ENCODE measurements around the gene CD300C.
"Not testable (repeated sequence)": the region's sequence is repeated elsewhere in the genome, so short reads cannot be mapped to it uniquely, and the experiment has no call there.

The CD300C gene

DNA sequence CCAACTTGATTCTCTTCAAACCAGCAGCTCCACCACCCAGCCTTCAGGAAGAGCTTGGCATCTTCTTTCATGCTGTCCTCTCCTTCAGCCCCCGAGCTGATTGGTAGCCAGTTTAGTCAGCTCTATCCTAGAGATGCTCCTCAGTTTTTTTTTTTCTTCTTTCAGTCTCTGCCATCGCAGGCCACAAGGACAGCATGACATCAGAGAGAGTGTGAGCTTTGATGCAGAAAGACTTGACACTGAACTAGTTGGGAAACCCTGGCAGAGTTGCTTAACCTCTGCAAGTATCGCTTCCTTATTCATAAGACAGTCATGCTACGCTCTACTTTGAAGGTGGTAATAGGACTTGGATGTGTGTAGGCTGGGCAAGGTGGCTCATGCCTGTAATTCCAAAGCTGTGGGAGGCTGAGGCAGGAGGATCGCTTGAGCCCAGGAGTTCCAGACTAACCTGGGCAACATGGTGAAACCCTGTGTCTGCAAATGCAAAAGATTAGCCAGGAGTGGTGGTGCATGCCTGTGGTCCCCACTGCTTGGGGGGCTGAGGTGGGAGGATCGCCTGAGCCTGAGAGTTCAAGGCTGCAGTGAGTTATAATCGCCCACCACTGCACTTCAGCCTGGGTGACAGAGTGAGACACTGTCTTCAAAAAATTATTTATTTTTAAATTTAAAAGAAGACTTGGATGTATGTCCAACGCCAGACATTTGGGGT is 17.3 kb downstream of the CD300C start:
- ATAC-seq (peak; percentile 82), DNase-seq (ENCODE audit: low spot score in 2 of 2) (no peak)
- Mint-ChIP-seq H3K9me3 (no peaks in the 10 kb centered on the region), H3K4me1 (peaks cover 17% of the 10 kb centered on the region), H3K4me3 (no peak overlapping the region), H3K27ac (no peak overlapping the region), H3K36me3 (no peaks in the 10 kb centered on the region)

DNA sequence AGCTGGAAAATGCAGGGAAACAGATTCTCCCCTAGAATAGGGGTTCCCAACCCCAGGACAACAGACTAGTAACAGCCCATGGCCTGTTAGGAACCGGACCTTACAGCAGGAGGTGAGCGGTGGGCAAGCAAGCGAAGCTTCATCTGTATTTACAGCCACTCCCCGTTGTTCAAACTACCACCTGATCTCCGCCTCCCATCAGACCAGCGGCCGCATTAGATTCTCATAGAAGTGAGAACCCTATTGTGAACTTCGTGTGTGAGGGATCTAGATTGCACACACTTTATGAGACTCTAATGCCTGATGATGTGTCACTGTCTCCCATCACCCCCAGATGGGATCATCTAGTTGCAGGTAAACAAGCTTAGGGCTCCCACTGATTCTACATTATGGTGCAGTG is 18.2 kb downstream of the CD300C start:
- DNase-seq (ENCODE audit: low spot score in 2 of 2) (no peak), ATAC-seq (no peak)
- Mint-ChIP-seq H3K36me3 (no peaks in the 10 kb centered on the region), H3K9me3 (peaks cover 3% of the 10 kb centered on the region), H3K4me3 (no peak overlapping the region), H3K4me1 (peaks cover 13% of the 10 kb centered on the region), H3K27ac (no peak overlapping the region)

DNA sequence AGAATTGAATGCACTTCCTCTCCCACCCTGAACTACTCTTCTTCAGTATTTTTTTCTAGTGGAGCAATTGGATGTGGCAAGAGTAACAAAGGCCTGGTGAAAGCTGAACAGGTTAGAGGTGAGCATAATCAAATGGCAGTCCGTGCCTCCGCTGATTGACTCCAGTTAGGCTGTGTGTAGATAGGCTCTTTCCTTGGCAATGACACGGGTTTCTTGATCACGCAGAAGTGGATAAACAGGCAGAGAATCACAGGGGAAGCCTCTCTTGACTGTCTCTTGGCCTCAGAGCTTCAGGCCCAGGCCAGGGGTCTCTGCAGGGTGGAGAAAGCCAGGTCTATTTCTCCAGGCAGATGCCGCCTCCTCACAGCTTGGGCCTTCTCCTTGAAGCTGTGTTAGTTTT is 18.8 kb downstream of the CD300C start:
- Mint-ChIP-seq H3K4me3 (no peak overlapping the region), H3K9me3 (peaks cover 3% of the 10 kb centered on the region), H3K36me3 (no peaks in the 10 kb centered on the region), H3K4me1 (peaks cover 10% of the 10 kb centered on the region), H3K27ac (no peak overlapping the region)
- ATAC-seq (no peak), DNase-seq (ENCODE audit: low spot score in 2 of 2) (no peak)

DNA sequence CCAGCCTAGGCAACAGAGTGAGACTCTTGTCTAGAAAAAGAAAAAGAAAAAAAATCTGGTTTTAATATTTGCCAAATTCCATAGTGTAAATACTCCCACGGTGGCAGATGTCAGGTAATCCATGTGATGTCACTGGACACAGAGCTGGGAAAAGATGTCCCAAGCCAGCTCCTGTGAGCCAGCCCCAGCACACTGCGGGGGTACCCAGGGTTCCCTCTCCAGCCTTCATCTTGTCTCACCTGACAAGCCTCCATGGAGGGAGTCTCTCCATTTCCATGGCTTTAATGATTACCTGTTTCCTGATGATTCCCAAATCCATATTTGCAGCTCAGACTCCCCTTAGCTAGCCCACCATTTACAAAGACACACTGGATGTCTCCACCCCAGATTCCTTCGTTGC is 19.2 kb downstream of the CD300C start:
- Mint-ChIP-seq H3K9me3 (peaks cover 3% of the 10 kb centered on the region), H3K4me3 (no peak overlapping the region), H3K4me1 (peaks cover 13% of the 10 kb centered on the region), H3K27ac (no peak overlapping the region), H3K36me3 (no peaks in the 10 kb centered on the region)
- DNase-seq (ENCODE audit: low spot score in 2 of 2) (no peak), ATAC-seq (no peak)

DNA sequence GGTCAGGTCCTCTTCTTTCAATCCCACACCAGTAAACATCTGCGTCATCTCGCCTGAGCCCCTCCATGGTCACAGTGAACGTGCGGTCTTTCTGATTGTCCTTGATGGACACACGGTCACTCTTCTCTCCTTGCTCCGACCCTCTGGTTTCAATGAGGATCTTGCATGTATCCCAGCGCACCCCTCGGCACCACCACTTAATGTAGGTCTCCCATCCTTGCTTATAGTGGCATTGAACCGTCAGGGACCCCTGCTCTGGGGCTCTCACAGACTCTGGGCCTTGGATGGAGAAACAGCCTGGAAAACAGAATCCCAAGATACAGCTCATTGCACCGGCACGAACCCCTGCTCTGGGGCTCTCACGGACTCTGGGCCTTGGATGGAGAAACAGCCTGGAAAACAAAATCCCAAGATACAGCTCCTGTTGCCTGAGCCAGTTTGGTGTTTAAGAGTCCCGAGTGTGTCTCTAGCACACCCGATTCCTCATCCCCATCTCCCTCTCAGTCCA is 20.1 kb downstream of the CD300C start:
- Mint-ChIP-seq H3K4me3 (no peak overlapping the region), H3K9me3 (peaks cover 3% of the 10 kb centered on the region), H3K36me3 (no peaks in the 10 kb centered on the region), H3K4me1 (peaks cover 21% of the 10 kb centered on the region), H3K27ac (peak overlapping the region; percentile 37)
- DNase-seq (ENCODE audit: low spot score in 2 of 2) (peak in 1 of 2 donors; percentile 36), ATAC-seq (no peak)

GRCh38 chr17:74525465-74525725 is 20.5 kb downstream of the CD300C start:
- Mint-ChIP-seq H3K4me1 (peaks cover 21% of the 10 kb centered on the region), H3K36me3 (no peaks in the 10 kb centered on the region), H3K4me3 (no peak overlapping the region), H3K27ac (peak overlapping the region; percentile 37), H3K9me3 (peaks cover 3% of the 10 kb centered on the region)
- ATAC-seq (no peak), DNase-seq (ENCODE audit: low spot score in 2 of 2) (no peak)

- ATAC-seq = no peak
- H3K36me3 Mint-ChIP-seq = no peaks in the 10 kb centered on the region
Observed at GRCh38 chr17:74524653-74525464, 21.1 kb downstream of the CD300C start.

GRCh38 chr17:74523308-74523707 is 22.6 kb downstream of the CD300C start:
- no peak overlapping the region for H3K4me3 Mint-ChIP-seq
- no peaks in the 10 kb centered on the region for H3K36me3 Mint-ChIP-seq
- no peak overlapping the region for H3K27ac Mint-ChIP-seq
- H3K9me3 Mint-ChIP-seq = peaks cover 3% of the 10 kb centered on the region
- no peak for ATAC-seq
- no peak for DNase-seq (ENCODE audit: low spot score in 2 of 2)
- peaks cover 30% of the 10 kb centered on the region for H3K4me1 Mint-ChIP-seq

More at GRCh38 chr17:74524653-74525464, 21.1 kb downstream of the CD300C start:
- no peak overlapping the region for H3K27ac Mint-ChIP-seq
- peak in 1 of 2 donors; percentile 36 for DNase-seq (ENCODE audit: low spot score in 2 of 2)
- peaks cover 3% of the 10 kb centered on the region for H3K9me3 Mint-ChIP-seq
- peaks cover 24% of the 10 kb centered on the region for H3K4me1 Mint-ChIP-seq
- no peak overlapping the region for H3K4me3 Mint-ChIP-seq

- Mint-ChIP-seq H3K9me3 (peaks cover 3% of the 10 kb centered on the region), H3K4me1 (peaks cover 30% of the 10 kb centered on the region), H3K36me3 (no peaks in the 10 kb centered on the region), H3K27ac (no peak overlapping the region), H3K4me3 (no peak overlapping the region)
- ATAC-seq (no peak), DNase-seq (ENCODE audit: low spot score in 2 of 2) (peak in 1 of 2 donors; percentile 43)
Observed at GRCh38 chr17:74522381-74523105, 23.4 kb downstream of the CD300C start.

- peaks cover 30% of the 10 kb centered on the region for H3K4me1 Mint-ChIP-seq
- no peaks in the 10 kb centered on the region for H3K36me3 Mint-ChIP-seq
- peak overlapping the region; percentile 36 for H3K27ac Mint-ChIP-seq
- DNase-seq (ENCODE audit: low spot score in 2 of 2) (peak in 1 of 2 donors; percentile 53), ATAC-seq (peak; percentile 51)
- peak overlapping the region; percentile 15 for H3K4me3 Mint-ChIP-seq
- peaks cover 3% of the 10 kb centered on the region for H3K9me3 Mint-ChIP-seq
Observed at GRCh38 chr17:74521701-74522201, 24.2 kb downstream of the CD300C start.

- H3K4me1 Mint-ChIP-seq = peaks cover 30% of the 10 kb centered on the region
- H3K36me3 Mint-ChIP-seq = no peaks in the 10 kb centered on the region
- H3K4me3 Mint-ChIP-seq = peak overlapping the region; percentile 15
- ATAC-seq (no peak), DNase-seq (ENCODE audit: low spot score in 2 of 2) (no peak)
- peak overlapping the region; percentile 36 for H3K27ac Mint-ChIP-seq
- H3K9me3 Mint-ChIP-seq = peaks cover 3% of the 10 kb centered on the region
Observed at GRCh38 chr17:74520790-74521480, 25.0 kb downstream of the CD300C start.

GRCh38 chr17:74520016-74520434 is 25.9 kb downstream of the CD300C start:
- H3K27ac Mint-ChIP-seq = peak overlapping the region; percentile 36
- peaks cover 3% of the 10 kb centered on the region for H3K9me3 Mint-ChIP-seq
- peaks cover 5% of the 10 kb centered on the region for H3K36me3 Mint-ChIP-seq
- H3K4me3 Mint-ChIP-seq = no peak overlapping the region
- DNase-seq (ENCODE audit: low spot score in 2 of 2) (peak in 1 of 2 donors; percentile 47), ATAC-seq (peak; percentile 91)
- peaks cover 34% of the 10 kb centered on the region for H3K4me1 Mint-ChIP-seq

DNA sequence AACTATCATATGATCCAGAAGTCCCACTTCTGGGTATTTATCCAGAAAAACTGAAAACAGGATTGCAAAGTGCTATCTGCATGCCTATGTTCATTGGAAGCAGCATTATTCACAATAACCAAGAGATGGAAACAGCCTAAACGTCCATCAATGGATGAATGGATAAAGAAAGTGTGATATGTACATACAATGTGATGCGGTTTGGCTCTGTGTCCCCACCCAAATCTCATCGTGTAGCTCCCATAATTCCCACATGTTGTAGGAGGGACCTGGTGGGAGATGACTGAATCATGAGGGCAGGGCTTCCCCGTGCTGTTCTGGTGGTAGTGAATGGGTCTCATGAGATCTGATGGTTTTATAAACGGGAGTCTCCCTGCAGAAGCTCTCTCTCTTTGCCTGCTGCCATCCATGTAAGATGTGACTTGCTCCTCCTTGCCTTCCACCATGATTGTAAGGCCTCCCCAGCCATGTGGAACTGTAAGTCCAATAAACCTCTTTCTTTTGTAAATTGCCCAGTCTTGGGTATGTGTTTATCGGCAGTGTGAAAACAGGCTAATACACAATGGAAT is 27.4 kb downstream of the CD300C start:
- DNase-seq (ENCODE audit: low spot score in 2 of 2); H3K27ac Mint-ChIP-seq; ATAC-seq; H3K4me3 Mint-ChIP-seq; H3K9me3 Mint-ChIP-seq: not testable (repeated sequence)
- Mint-ChIP-seq H3K36me3 (peaks cover 20% of the 10 kb centered on the region), H3K4me1 (peaks cover 48% of the 10 kb centered on the region)

DNA sequence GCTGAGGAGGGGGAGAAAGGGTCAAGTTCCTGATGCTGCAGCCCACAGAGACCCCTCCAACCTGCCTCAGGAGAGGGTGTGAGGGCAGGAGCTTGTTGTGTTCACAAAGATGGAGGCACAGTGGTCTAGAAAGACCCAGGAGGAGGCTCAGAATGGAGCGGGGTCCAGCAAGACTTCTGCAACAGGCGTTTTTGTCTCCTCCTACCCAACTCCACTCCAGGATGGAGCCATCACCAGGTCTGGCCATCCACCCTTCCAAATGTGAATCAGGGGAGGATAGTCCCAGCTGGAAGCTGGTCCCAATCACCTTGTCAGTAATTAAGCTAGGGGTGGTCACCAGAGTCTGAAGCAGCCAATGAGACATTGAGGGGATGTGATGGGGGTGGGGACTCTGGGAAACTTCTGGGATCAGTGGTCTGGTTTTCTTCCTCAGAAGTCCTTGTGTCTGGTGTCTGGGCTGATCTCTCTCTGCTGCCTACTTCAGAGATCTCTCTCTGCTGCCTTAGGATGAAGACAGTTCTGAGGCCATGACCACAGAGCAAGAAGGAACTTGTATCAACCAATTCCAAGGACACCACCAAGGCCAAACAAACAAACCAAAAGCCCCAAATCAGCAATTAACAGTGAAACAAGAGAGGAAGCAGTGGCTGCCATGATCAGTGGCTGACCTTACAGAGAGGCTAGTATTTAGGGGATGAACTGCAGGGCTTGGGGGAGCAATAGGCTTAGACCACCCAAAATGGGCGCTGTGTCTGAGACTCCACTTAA is 29.2 kb downstream of the CD300C start:
- H3K36me3 Mint-ChIP-seq = peaks cover 30% of the 10 kb centered on the region
- peak in 1 of 2 donors; percentile 30 for DNase-seq (ENCODE audit: low spot score in 2 of 2)
- H3K27ac Mint-ChIP-seq = no peak overlapping the region
- no peak for ATAC-seq
- H3K4me1 Mint-ChIP-seq = peaks cover 56% of the 10 kb centered on the region
- H3K4me3 Mint-ChIP-seq = no peak overlapping the region
- peaks cover 2% of the 10 kb centered on the region for H3K9me3 Mint-ChIP-seq
